ENCODE measurements around the gene FBXW12. TPM values are rescaled to one million over a fixed set of nuclear protein-coding genes. Genes with fewer than 3 reads are reported as not detected.

FBXW12 gene
- not detected in 5 replicates for total RNA-seq (2022; extraction: Qiagen RNA extraction)

GRCh38 chr3:48371651-48372376 is at the start of gene FBXW12:
FBXW12 (plus strand) TSS chr3:48372219; CDS start chr3:48372768, 549 bp downstream.

GRCh38 chr3:48333346-48334245 is 38.4 kb upstream of the FBXW12 start, which contains the start of gene SPINK8:
SPINK8 (minus strand) TSS chr3:48333661; CDS start chr3:48328341, 5,320 bp downstream.

GRCh38 chr3:48429960-48430707 is 58.1 kb downstream of the FBXW12 start, which contains the start of gene PLXNB1:
PLXNB1 (minus strand) TSS chr3:48430086; CDS start chr3:48424611, 5,475 bp downstream.

GRCh38 chr3:48439820-48440589 is 68.0 kb downstream of the FBXW12 start, which contains the start of the genes CCDC51 and TMA7:
CCDC51 (minus strand) TSS chr3:48440119; CDS start chr3:48435128, 4,991 bp downstream.
TMA7 (plus strand) TSS chr3:48440257; CDS start chr3:48440297, 40 bp downstream.

Other genes with a start within 250 kb of the FBXW12 start
- 8.5 to 10.3 TPM (median 9.3 TPM) in 5 replicates for gene CDC25A, start 183.8 kb upstream of the FBXW12 start, total RNA-seq (2022; extraction: Qiagen RNA extraction)
- gene CAMP, start 148.7 kb upstream of the FBXW12 start, total RNA-seq (2022; extraction: Qiagen RNA extraction): 0.20 TPM in 1 of 5 replicates, not detected in the others
- gene ZNF589, start 131.1 kb upstream of the FBXW12 start, total RNA-seq (2022; extraction: Qiagen RNA extraction): 2.2 to 3.0 TPM (median 2.3 TPM) in 5 replicates
- 21.6 to 29.3 TPM (median 24.4 TPM) in 5 replicates for gene NME6, start 70.9 kb upstream of the FBXW12 start, total RNA-seq (2022; extraction: Qiagen RNA extraction)
- not detected in 5 replicates for gene SPINK8, start 38.6 kb upstream of the FBXW12 start, total RNA-seq (2022; extraction: Qiagen RNA extraction)
- 15.3 to 19.1 TPM (median 16.0 TPM) in 5 replicates for gene PLXNB1, start 57.9 kb downstream of the FBXW12 start, total RNA-seq (2022; extraction: Qiagen RNA extraction)
- 24.4 to 29.5 TPM (median 27.7 TPM) in 5 replicates for gene CCDC51, start 67.9 kb downstream of the FBXW12 start, total RNA-seq (2022; extraction: Qiagen RNA extraction)
- 258 to 318 TPM (median 277 TPM) in 5 replicates for gene TMA7, start 68.0 kb downstream of the FBXW12 start, total RNA-seq (2022; extraction: Qiagen RNA extraction)
- 8.6 to 10.4 TPM (median 9.2 TPM) in 5 replicates for gene ATRIP, start 74.5 kb downstream of the FBXW12 start, total RNA-seq (2022; extraction: Qiagen RNA extraction)
- gene SHISA5, start 132.0 kb downstream of the FBXW12 start, total RNA-seq (2022; extraction: Qiagen RNA extraction): 104 to 131 TPM (median 126 TPM) in 5 replicates
- gene PFKFB4, start 184.6 kb downstream of the FBXW12 start, total RNA-seq (2022; extraction: Qiagen RNA extraction): 10.6 to 13.9 TPM (median 12.6 TPM) in 5 replicates
- gene UCN2, start 191.6 kb downstream of the FBXW12 start, total RNA-seq (2022; extraction: Qiagen RNA extraction): 6.8 to 8.3 TPM (median 7.9 TPM) in 5 replicates
- 130 to 168 TPM (median 149 TPM) in 5 replicates for gene COL7A1, start 223.1 kb downstream of the FBXW12 start, total RNA-seq (2022; extraction: Qiagen RNA extraction)
- gene UQCRC1, start 237.4 kb downstream of the FBXW12 start, total RNA-seq (2022; extraction: Qiagen RNA extraction): 167 to 233 TPM (median 172 TPM) in 5 replicates
- 0.21 to 0.23 TPM in 2 of 5 replicates, not detected in the others for gene TMEM89, start 249.6 kb downstream of the FBXW12 start, total RNA-seq (2022; extraction: Qiagen RNA extraction)